HEK293 (cell line): ENCODE data around the gene REEP5.

Experiments used
- CTCF ChIA-PET: fragments of 350-600 bp; formaldehyde crosslinking; extraction: SDS; loops from one replicate; lab custom pipeline; 2021; ENCODE audit warnings: antibody characterized with exemption; lab: Yijun Ruan, JAX
- POLR2A ChIA-PET: fragments of 300-600 bp; formaldehyde crosslinking; extraction: SDS; loops from one replicate; lab custom pipeline; 2020; ENCODE audit warnings: antibody characterized with exemption, inconsistent platforms; lab: Yijun Ruan, JAX
- H3K27ac ChIP-seq: fragments of 200-500 bp; sonication (Bioruptor generic); 2 replicates; pipeline ENCODE4 v1.5.1; 2014; ENCODE audit warnings: low read depth, low read length, control low read depth, inconsistent platforms; ENCODE audit errors: extremely low read depth
- H3K36me3 ChIP-seq, 2 experiments: fragments of 200-500 bp in 1 of 2; sonication (Bioruptor generic) in 1 of 2; 1 replicate in 1 of 2; 2 replicates in 1 of 2; pipeline ENCODE4 v1.5.1; 2014 to 2017; ENCODE audit warnings: inconsistent platforms in 2 of 2, low read length in 2 of 2; ENCODE audit not compliant: control insufficient read depth in 2 of 2, insufficient read depth in 1 of 2
- H3K4me1 ChIP-seq: fragments of 200-500 bp; sonication (Bioruptor generic); 2 replicates; pipeline ENCODE4 v1.5.1; 2014; ENCODE audit warnings: mild to moderate bottlenecking, low read length, inconsistent platforms; ENCODE audit not compliant: control insufficient read depth, insufficient read depth
- H3K4me3 ChIP-seq: 2 replicates; pipeline ENCODE4 v1.5.1; 2011; ENCODE audit warnings: low read depth, mild to moderate bottlenecking, control low read depth, low read length, moderate library complexity
- H3K9me3 ChIP-seq: fragments of 200-500 bp; sonication (Bioruptor generic); 2 replicates; pipeline ENCODE4 v1.5.1; 2014; ENCODE audit warnings: low read depth, low read length, inconsistent platforms; ENCODE audit not compliant: control insufficient read depth, insufficient read depth
- IKZF3 ChIP-seq: fragments of 450-650 bp; IDR thresholded peaks from 2 replicates; pipeline ENCODE4 v1.5.0; 2018; ENCODE audit warnings: missing biosample characterization, mild to moderate bottlenecking, missing genetic modification characterization, moderate library complexity
- MEIS1 ChIP-seq: sonication (generic); formaldehyde crosslinking; IDR thresholded peaks from 2 replicates; pipeline ENCODE4 v1.8.1; 2022; ENCODE audit warnings: missing genetic modification reagents, mild to moderate bottlenecking, borderline replicate concordance
- SALL2 ChIP-seq: fragments of 450-650 bp; formaldehyde crosslinking; IDR thresholded peaks from 2 replicates; pipeline ENCODE4 v1.5.0; 2017; ENCODE audit warnings: missing biosample characterization, mild to moderate bottlenecking, missing genetic modification characterization, borderline replicate concordance
- ZBTB20 ChIP-seq: fragments of 450-650 bp; formaldehyde crosslinking; IDR thresholded peaks from 2 replicates; pipeline ENCODE4 v1.5.1; 2016; ENCODE audit warnings: missing biosample characterization, missing genetic modification characterization
- ZNF221 ChIP-seq: fragments of 450-650 bp; formaldehyde crosslinking; IDR thresholded peaks from 2 replicates; pipeline ENCODE4 v1.5.1; 2017; ENCODE audit warnings: missing biosample characterization, missing genetic modification characterization, borderline replicate concordance
- ZNF324 ChIP-seq: fragments of 450-650 bp; formaldehyde crosslinking; IDR thresholded peaks from 2 replicates; pipeline ENCODE4 v1.5.1; 2016; ENCODE audit warnings: missing biosample characterization, missing genetic modification characterization
- ZNF366 ChIP-seq: fragments of 450-650 bp; formaldehyde crosslinking; conservative IDR thresholded peaks from 2 replicates; pipeline ENCODE4 v1.5.1; 2016; ENCODE audit warnings: missing biosample characterization, missing genetic modification characterization
- ZNF48 ChIP-seq: fragments of 450-650 bp; formaldehyde crosslinking; IDR thresholded peaks from 2 replicates; pipeline ENCODE4 v1.5.1; 2016; ENCODE audit warnings: missing biosample characterization, missing genetic modification characterization
- ZNF555 ChIP-seq: fragments of 450-650 bp; formaldehyde crosslinking; conservative IDR thresholded peaks from 2 replicates; pipeline ENCODE4 v1.5.1; 2017; ENCODE audit warnings: missing biosample characterization, mild to moderate bottlenecking, missing genetic modification characterization, inconsistent platforms
- ZNF571 ChIP-seq: fragments of 450-650 bp; formaldehyde crosslinking; IDR thresholded peaks from 2 replicates; pipeline ENCODE4 v1.5.0; 2017; ENCODE audit warnings: missing biosample characterization, missing genetic modification characterization
- ZNF585B ChIP-seq: fragments of 450-650 bp; formaldehyde crosslinking; IDR thresholded peaks from 2 replicates; pipeline ENCODE4 v1.5.1; 2016; ENCODE audit warnings: missing biosample characterization, missing genetic modification characterization
- ZNF596 ChIP-seq: fragments of 450-650 bp; IDR thresholded peaks from 2 replicates; pipeline ENCODE4 v1.5.0; 2018; ENCODE audit warnings: missing biosample characterization, mild to moderate bottlenecking, missing genetic modification characterization, moderate library complexity
- ZNF624 ChIP-seq: fragments of 450-650 bp; formaldehyde crosslinking; IDR thresholded peaks from 2 replicates; pipeline ENCODE4 v1.5.1; 2017; ENCODE audit warnings: missing biosample characterization, missing genetic modification characterization
- ZNF704 ChIP-seq: fragments of 450-650 bp; formaldehyde crosslinking; IDR thresholded peaks from 2 replicates; pipeline ENCODE4 v1.5.1; 2016; ENCODE audit warnings: missing biosample characterization, missing genetic modification characterization
- ZNF791 ChIP-seq: fragments of 450-650 bp; formaldehyde crosslinking; IDR thresholded peaks from 2 replicates; pipeline ENCODE4 v1.5.1; 2016; ENCODE audit warnings: missing biosample characterization, missing genetic modification characterization
- ZNF792 ChIP-seq: fragments of 450-650 bp; formaldehyde crosslinking; IDR thresholded peaks from 2 replicates; pipeline ENCODE4 v1.5.1; 2016; ENCODE audit warnings: missing biosample characterization, missing genetic modification characterization
- TF ChIP-seq, protein P1 (sequence below): fragments of 450-650 bp; formaldehyde crosslinking; IDR thresholded peaks from 2 replicates; pipeline ENCODE4 v1.5.1; 2016; ENCODE audit warnings: missing biosample characterization, missing genetic modification characterization
- TF ChIP-seq, protein P2 (sequence below): fragments of 450-650 bp; formaldehyde crosslinking; IDR thresholded peaks from 2 replicates; pipeline ENCODE4 v1.5.1; 2016; ENCODE audit warnings: missing biosample characterization, missing genetic modification characterization, low read depth

Gene REEP5

DNA sequence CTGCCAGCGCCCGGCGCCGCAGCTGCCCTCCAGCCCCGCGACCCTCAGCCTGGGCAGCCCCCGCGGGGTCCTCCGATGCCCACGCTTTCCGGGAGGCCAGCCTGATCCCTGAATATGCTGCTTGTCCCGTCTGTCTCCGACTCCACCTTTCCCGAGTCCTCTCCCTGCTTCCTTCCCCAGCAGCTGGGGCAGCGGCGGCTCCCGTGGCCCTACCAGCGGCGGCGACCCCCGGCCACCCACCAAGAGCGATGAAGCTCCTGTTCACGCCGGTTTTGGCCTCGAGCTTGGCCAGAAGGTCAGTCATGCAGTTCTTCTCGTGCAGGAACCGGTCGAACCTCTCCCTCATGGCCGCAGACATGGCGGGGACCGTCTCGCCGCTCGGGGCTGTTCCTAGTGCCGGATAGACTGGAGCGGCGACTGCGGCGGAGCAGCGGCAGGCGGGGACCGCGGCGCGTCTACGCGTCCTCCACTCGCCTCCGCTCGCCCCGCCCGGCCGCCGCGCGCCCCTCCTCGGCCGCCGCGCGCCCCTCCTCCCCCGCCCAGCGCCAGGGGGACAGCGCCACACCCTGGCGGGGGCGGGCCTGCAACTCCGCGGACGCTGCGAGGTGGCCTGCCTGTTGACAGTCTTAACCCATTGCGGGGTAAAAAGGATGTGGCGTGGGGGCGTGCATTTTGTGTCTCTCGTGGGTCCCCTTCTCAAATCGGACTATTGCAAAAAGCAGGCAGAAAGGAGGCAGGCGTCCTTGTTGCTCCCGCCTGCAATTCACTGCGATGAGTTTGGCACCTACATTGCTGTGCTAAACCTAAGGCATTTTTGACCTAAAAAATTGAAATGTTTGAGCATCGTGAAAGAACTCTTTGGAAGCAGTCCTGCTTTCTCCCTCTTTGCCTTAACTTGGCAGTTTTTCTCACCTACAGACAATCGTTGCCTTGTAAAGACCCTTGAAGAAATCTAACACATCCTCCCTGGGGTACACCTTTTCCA, at the start of gene REEP5 (continued):
- TF ChIP-seq, protein P1, sequence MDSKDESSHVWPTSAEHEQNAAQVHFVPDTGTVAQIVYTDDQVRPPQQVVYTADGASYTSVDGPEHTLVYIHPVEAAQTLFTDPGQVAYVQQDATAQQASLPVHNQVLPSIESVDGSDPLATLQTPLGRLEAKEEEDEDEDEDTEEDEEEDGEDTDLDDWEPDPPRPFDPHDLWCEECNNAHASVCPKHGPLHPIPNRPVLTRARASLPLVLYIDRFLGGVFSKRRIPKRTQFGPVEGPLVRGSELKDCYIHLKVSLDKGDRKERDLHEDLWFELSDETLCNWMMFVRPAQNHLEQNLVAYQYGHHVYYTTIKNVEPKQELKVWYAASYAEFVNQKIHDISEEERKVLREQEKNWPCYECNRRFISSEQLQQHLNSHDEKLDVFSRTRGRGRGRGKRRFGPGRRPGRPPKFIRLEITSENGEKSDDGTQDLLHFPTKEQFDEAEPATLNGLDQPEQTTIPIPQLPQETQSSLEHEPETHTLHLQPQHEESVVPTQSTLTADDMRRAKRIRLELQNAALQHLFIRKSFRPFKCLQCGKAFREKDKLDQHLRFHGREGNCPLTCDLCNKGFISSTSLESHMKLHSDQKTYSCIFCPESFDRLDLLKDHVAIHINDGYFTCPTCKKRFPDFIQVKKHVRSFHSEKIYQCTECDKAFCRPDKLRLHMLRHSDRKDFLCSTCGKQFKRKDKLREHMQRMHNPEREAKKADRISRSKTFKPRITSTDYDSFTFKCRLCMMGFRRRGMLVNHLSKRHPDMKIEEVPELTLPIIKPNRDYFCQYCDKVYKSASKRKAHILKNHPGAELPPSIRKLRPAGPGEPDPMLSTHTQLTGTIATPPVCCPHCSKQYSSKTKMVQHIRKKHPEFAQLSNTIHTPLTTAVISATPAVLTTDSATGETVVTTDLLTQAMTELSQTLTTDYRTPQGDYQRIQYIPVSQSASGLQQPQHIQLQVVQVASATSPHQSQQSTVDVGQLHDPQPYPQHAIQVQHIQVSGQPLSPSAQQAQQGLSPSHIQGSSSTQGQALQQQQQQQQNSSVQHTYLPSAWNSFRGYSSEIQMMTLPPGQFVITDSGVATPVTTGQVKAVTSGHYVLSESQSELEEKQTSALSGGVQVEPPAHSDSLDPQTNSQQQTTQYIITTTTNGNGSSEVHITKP (tag by site-specific recombination) = no peak
- TF ChIP-seq SALL2 = no peak

DNA sequence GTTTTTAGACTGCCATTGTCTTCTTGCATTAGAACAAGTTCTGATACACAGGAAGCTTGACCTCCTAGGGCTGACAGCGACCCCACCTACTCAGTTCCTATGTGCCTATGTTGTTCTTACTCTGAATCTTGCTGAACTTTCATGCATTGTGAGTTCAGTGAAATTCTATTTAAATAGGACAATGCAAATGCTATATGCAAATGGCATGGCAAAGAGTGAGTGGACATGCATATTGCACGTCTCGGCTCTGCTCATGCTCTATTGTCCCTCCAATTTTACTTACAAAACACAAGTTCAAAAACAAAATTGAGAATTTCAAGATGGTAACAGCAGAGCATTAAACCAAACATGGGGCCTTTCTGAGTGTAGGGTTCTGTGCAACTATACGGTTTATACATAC, 49.2 kb upstream of the REEP5 start:
- Histone ChIP-seq H3K4me3 (no peak overlapping the region), H3K9me3 (no peaks in the 10 kb centered on the region), H3K4me1 (no peaks in the 10 kb centered on the region), H3K36me3 (no peaks in the 10 kb centered on the region), H3K27ac (no peak overlapping the region)
- ChIA-PET CTCF (interaction anchor here (0.6 kb wide), 1 partner anchor 9 kb away, joined by 3 read pairs; no protein-coding TSS in a partner anchor), POLR2A (no interaction called here)
- TF ChIP-seq, protein P2, sequence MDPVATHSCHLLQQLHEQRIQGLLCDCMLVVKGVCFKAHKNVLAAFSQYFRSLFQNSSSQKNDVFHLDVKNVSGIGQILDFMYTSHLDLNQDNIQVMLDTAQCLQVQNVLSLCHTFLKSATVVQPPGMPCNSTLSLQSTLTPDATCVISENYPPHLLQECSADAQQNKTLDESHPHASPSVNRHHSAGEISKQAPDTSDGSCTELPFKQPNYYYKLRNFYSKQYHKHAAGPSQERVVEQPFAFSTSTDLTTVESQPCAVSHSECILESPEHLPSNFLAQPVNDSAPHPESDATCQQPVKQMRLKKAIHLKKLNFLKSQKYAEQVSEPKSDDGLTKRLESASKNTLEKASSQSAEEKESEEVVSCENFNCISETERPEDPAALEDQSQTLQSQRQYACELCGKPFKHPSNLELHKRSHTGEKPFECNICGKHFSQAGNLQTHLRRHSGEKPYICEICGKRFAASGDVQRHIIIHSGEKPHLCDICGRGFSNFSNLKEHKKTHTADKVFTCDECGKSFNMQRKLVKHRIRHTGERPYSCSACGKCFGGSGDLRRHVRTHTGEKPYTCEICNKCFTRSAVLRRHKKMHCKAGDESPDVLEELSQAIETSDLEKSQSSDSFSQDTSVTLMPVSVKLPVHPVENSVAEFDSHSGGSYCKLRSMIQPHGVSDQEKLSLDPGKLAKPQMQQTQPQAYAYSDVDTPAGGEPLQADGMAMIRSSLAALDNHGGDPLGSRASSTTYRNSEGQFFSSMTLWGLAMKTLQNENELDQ (tag by site-specific recombination) = no peak
- TF ChIP-seq ZNF585B (tag by site-specific recombination) = no peak
- no peak for TF ChIP-seq IKZF3 (tag by site-specific recombination)
- no peak for TF ChIP-seq ZNF555 (tag by site-specific recombination)
- no peak for TF ChIP-seq ZBTB20 (tag by site-specific recombination)
- TF ChIP-seq ZNF791 (tag by site-specific recombination) = no peak
- TF ChIP-seq ZNF792 = no peak
- TF ChIP-seq ZNF596 (tag by site-specific recombination) = no peak
- no peak for TF ChIP-seq ZNF624 (tag by site-specific recombination)
- no peak for TF ChIP-seq ZNF324 (tag by site-specific recombination)

- H3K27ac ChIP-seq = no peak overlapping the region
- no peaks in the 10 kb centered on the region for H3K4me1 ChIP-seq
- H3K9me3 ChIP-seq = no peaks in the 10 kb centered on the region
- POLR2A ChIA-PET = interaction anchor here (1.7 to 2.7 kb wide), 2 partner anchors 8 to 47 kb away, joined by 4 to 13 read pairs; partner anchors contain the start of genes DCP2 and REEP5
- CTCF ChIA-PET = no interaction called here
- H3K4me3 ChIP-seq = no peak overlapping the region
- TF ChIP-seq, protein P1 (tag by site-specific recombination) = peak; percentile 88
- TF ChIP-seq ZNF704 (tag by site-specific recombination) (no peak), ZNF221 (tag by site-specific recombination) (no peak), MEIS1 (CRISPR knock-in tag) (no peak), ZNF571 (tag by site-specific recombination) (no peak), ZNF366 (no peak), ZNF48 (tag by site-specific recombination) (no peak)
- H3K36me3 ChIP-seq = no peaks in the 10 kb centered on the region
These were observed 46.5 kb upstream of the REEP5 start for GRCh38 chr5:112968411-112969106.
